Measurements from ENCODE around the gene ABHD15. TPM values are rescaled to one million over a fixed set of nuclear protein-coding genes. Genes with fewer than 3 reads are reported as not detected.

ABHD15 gene
- total and polyA plus RNA-seq, 9 of the 15 experiments (the other 6 are each of a cell fraction or from before 2014, with no cell fraction given): 0.85 to 4.2 (median 2.1) TPM

- TF ChIP-seq GTF3C2 (IDR thresholded peaks at IDR 0.05; ENCODE audit: borderline replicate concordance, extremely low read depth, insufficient read length): no peak
These were observed 30.0 kb upstream of the ABHD15 start (continued) for GRCh38 chr17:29596811-29597210.

- DNase-seq (ENCODE audit: extremely low read depth in 1 of 4, low spot score in 3 of 4): no peak
- peak overlapping the region in 1 of 2 experiments; percentile 24; a peak in 2 of 4 replicates for H3K9ac ChIP-seq (ENCODE audit: insufficient read depth in 1 of 2, low read depth in 2 of 2, low read length in 2 of 2)
- H3K27me3 ChIP-seq (ENCODE audit: control insufficient read depth in 2 of 2, insufficient read depth in 2 of 2, low read length in 2 of 2): no peaks in the 10 kb centered on the region
- H3K9me3 ChIP-seq (replicated peaks; ENCODE audit: control insufficient read depth, insufficient read depth, low read depth, low read length): no peaks in the 10 kb centered on the region
- no peak overlapping the region for H2AFZ ChIP-seq (ENCODE audit: low read depth, low read length)
- TF ChIP-seq CXXC5 (CRISPR knock-in tag; IDR thresholded peaks at IDR 0.05) (no peak), POLR2B (IDR thresholded peaks at IDR 0.05; ENCODE audit: low read depth, partially characterized antibody) (no peak), JUND (IDR thresholded peaks at IDR 0.05; ENCODE audit: borderline replicate concordance, low read depth, low read length) (no peak), JUND (tag; IDR thresholded peaks at IDR 0.05; ENCODE audit: borderline replicate concordance, low read depth, low read length) (no peak), GTF3C2 (IDR thresholded peaks at IDR 0.05; ENCODE audit: borderline replicate concordance, extremely low read depth, insufficient read length) (no peak), MCM2 (IDR thresholded peaks at IDR 0.05; ENCODE audit: low read depth) (no peak), DEAF1 (CRISPR knock-in tag; IDR thresholded peaks at IDR 0.05) (no peak), POLR3G (IDR thresholded peaks at IDR 0.05; ENCODE audit: extremely low read depth, insufficient read length, insufficient replicate concordance) (no peak), ZNF707 (CRISPR knock-in tag; conservative IDR thresholded peaks at IDR 0.05) (no peak), HNRNPH1 (optimal IDR thresholded peaks at IDR 0.05; ENCODE audit: low read depth, low read length) (no peak), TSC22D4 (tag; IDR thresholded peaks at IDR 0.05) (no peak)
- ATAC-seq: no peak
- H3K27ac ChIP-seq (ENCODE audit: extremely low read depth, low read depth, low read length): no peak overlapping the region
- peaks cover 25 to 60% of the 10 kb centered on the region in 2 experiments for H3K4me1 ChIP-seq (replicated peaks in 1 of 2; ENCODE audit: control insufficient read depth in 2 of 2, insufficient read depth in 2 of 2, low read length in 2 of 2)
- WGBS (ENCODE audit: insufficient coverage, low coverage, missing lambda C conversion rate): 50% methylated on average over 10 of the region's 12 CpGs
- H3K36me3 ChIP-seq (ENCODE audit: control insufficient read depth, insufficient read depth, low read length): no peaks in the 10 kb centered on the region
- ChIA-PET POLR2A (interaction anchor here (1.6 kb wide), 1 partner anchor 16 kb away, joined by 3 read pairs; no protein-coding TSS in a partner anchor), CTCF (ENCODE audit: low intra/inter-chr PET ratio) (no interaction called here)
- in situ Hi-C loops (cut with MboI): no loop called here
- H4K20me1 ChIP-seq (replicated peaks; ENCODE audit: control insufficient read depth, insufficient read depth, low read length): peaks cover 12% of the 10 kb centered on the region
- intact Hi-C loops (cut with micrococcal nuclease): no loop called here
- BruUV-seq (replicated peaks): no TSS peak
- no peak for FAIRE-seq
- H3K79me2 ChIP-seq (ENCODE audit: control insufficient read depth, insufficient read depth, low read length): peaks cover 6% of the 10 kb centered on the region; the same call in 2 of the 3 replicates
- H3K4me3 ChIP-seq: no peak overlapping the region
- H3K9me1 ChIP-seq (ENCODE audit: control insufficient read depth, insufficient read depth, low read length): peaks cover 4% of the 10 kb centered on the region
- H3K4me2 ChIP-seq (ENCODE audit: insufficient read depth, low read length): no peak overlapping the region
These were observed 29.3 kb upstream of the ABHD15 start for GRCh38 chr17:29595943-29596774.
